ENCODE data around the gene SPAG6.
"Not testable (repeated sequence)": the region's sequence is repeated elsewhere in the genome, so short reads cannot be mapped to it uniquely, and the experiment has no call there.

SPAG6 gene

DNA sequence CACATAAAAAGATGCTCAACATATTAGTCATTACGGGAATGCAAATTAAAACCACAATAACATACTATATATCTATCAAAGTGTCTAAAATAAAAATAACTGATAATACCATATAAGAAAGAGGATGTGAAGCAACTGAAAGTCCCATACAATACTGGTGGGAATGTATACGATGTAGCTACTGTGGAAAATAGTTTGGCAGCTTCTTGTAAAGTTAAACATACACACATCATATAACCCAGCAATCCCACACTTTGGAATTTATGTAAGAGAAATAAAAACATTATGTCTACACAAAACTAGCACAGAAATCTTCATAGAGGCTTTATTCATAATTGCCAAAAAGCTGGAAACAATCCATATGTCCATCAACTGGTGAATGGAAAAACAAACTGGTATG, 39.6 kb upstream of the SPAG6 start:
- Histone ChIP-seq H3K4me2 (ENCODE audit: low read depth, low read length, poor library complexity, severe bottlenecking) (no peak overlapping the region), H3K9ac (ENCODE audit: low read length) (no peak overlapping the region), H3K4me3 (ENCODE audit: insufficient read depth, low read length, poor library complexity, severe bottlenecking) (no peak overlapping the region), H3K27ac (ENCODE audit: low read depth, low read length) (no peak overlapping the region), H3F3A (ENCODE audit: insufficient read depth) (no peaks in the 10 kb centered on the region), H3K9me3 (ENCODE audit: insufficient read depth, low read length) (no peaks in the 10 kb centered on the region), H3K36me3 (ENCODE audit: low read length) (no peaks in the 10 kb centered on the region), H3K79me2 (ENCODE audit: insufficient read depth, low read length) (no peaks in the 10 kb centered on the region), H2AFZ (ENCODE audit: low read depth, low read length, severe bottlenecking) (no peak overlapping the region), H3K9me2 (replicated peaks; ENCODE audit: insufficient read depth, low read length) (no peaks in the 10 kb centered on the region), H4K20me1 (ENCODE audit: low read depth, low read length) (no peaks in the 10 kb centered on the region), H3K27me3 (ENCODE audit: low read length) (no peaks in the 10 kb centered on the region)
- TF ChIP-seq, protein P1, sequence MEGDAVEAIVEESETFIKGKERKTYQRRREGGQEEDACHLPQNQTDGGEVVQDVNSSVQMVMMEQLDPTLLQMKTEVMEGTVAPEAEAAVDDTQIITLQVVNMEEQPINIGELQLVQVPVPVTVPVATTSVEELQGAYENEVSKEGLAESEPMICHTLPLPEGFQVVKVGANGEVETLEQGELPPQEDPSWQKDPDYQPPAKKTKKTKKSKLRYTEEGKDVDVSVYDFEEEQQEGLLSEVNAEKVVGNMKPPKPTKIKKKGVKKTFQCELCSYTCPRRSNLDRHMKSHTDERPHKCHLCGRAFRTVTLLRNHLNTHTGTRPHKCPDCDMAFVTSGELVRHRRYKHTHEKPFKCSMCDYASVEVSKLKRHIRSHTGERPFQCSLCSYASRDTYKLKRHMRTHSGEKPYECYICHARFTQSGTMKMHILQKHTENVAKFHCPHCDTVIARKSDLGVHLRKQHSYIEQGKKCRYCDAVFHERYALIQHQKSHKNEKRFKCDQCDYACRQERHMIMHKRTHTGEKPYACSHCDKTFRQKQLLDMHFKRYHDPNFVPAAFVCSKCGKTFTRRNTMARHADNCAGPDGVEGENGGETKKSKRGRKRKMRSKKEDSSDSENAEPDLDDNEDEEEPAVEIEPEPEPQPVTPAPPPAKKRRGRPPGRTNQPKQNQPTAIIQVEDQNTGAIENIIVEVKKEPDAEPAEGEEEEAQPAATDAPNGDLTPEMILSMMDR (IDR thresholded peaks at IDR 0.05; ENCODE audit: insufficient read depth, low read length, poor library complexity, severe bottlenecking) = no peak
- TF ChIP-seq EZH2phosphoT487 (conservative IDR thresholded peaks at IDR 0.05; ENCODE audit: low read length) = no peak

DNA sequence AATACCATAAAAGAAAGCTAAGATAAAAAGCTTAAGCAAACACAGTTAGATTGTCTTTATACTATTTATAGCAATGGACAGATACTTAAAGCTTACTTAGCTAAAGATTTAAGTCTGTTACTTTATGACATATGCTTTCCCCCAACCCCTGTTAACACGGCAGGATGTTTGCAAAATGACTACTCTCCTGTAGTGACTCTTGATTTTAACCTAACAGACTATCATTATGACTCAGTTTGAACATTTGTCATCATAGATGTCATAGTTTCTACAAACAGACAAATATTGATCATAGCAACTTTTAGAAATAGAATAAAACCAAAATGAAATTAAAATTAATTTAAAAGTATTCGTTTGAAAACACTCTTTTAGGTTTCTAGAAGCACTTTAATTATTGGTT, 36.9 kb upstream of the SPAG6 start:
- Histone ChIP-seq H3K4me2 (ENCODE audit: low read depth, low read length, poor library complexity, severe bottlenecking) (no peak overlapping the region), H3K9ac (ENCODE audit: low read length) (no peak overlapping the region), H3F3A (ENCODE audit: insufficient read depth) (no peaks in the 10 kb centered on the region), H4K20me1 (ENCODE audit: low read depth, low read length) (no peaks in the 10 kb centered on the region), H3K27ac (ENCODE audit: low read depth, low read length) (no peak overlapping the region), H2AFZ (ENCODE audit: low read depth, low read length, severe bottlenecking) (no peak overlapping the region), H3K27me3 (ENCODE audit: low read length) (no peaks in the 10 kb centered on the region), H3K36me3 (ENCODE audit: low read length) (no peaks in the 10 kb centered on the region), H3K9me3 (ENCODE audit: insufficient read depth, low read length) (no peaks in the 10 kb centered on the region), H3K79me2 (ENCODE audit: insufficient read depth, low read length) (no peaks in the 10 kb centered on the region), H3K4me3 (ENCODE audit: insufficient read depth, low read length, poor library complexity, severe bottlenecking) (no peak overlapping the region), H3K9me2 (replicated peaks; ENCODE audit: insufficient read depth, low read length) (no peaks in the 10 kb centered on the region)
- TF ChIP-seq, protein P1 (IDR thresholded peaks at IDR 0.05; ENCODE audit: insufficient read depth, low read length, poor library complexity, severe bottlenecking) = no peak
- TF ChIP-seq EZH2phosphoT487 (conservative IDR thresholded peaks at IDR 0.05; ENCODE audit: low read length) = no peak

DNA sequence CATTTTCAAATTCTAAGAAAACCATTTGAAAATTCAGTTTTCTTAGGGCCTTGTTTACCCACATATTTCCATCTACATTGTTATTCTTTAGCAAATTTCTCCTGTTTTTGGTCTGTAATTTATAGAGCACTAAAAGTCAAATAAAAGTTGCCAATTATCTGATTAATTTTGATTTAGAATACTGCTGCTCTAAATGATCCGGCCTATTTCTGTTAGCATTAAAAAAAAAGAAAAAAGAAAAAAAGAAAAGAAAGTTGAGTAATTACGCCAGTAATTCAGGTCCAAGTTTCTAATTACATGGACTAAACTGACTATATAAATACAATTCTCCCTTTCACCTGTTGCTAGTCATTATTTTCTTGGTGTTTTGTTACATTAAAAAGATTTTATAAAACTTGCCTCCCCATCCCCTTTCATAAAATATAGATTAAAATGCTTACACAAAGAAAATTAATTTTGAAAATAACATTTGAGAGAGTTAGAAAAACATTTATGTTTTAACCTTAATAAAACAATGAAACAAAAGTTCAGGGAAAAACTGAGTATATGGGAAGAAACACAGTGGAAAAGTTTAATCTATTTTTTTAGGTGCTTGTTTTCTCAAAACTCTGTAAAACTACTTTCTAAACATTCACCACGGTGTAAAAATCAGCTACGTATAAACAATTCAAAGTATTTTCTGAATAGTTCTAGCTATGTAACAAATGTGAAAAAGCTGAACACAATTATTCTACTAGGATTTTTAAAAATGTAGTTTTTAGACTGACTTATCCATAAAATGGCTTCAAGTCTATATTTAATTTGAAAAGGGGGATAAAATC, 35.9 kb upstream of the SPAG6 start:
- H3K79me2 ChIP-seq (ENCODE audit: insufficient read depth, low read length) = no peaks in the 10 kb centered on the region
- no peak overlapping the region for H3K4me3 ChIP-seq (ENCODE audit: insufficient read depth, low read length, poor library complexity, severe bottlenecking)
- no peaks in the 10 kb centered on the region for H4K20me1 ChIP-seq (ENCODE audit: low read depth, low read length)
- H3K36me3 ChIP-seq (ENCODE audit: low read length) = no peaks in the 10 kb centered on the region
- H3K9me3 ChIP-seq (ENCODE audit: insufficient read depth, low read length) = no peaks in the 10 kb centered on the region
- no peaks in the 10 kb centered on the region for H3K27me3 ChIP-seq (ENCODE audit: low read length)
- no peak overlapping the region for H2AFZ ChIP-seq (ENCODE audit: low read depth, low read length, severe bottlenecking)
- TF ChIP-seq, protein P1 (IDR thresholded peaks at IDR 0.05; ENCODE audit: insufficient read depth, low read length, poor library complexity, severe bottlenecking) = no peak
- TF ChIP-seq EZH2phosphoT487 (conservative IDR thresholded peaks at IDR 0.05; ENCODE audit: low read length) = no peak
- no peaks in the 10 kb centered on the region for H3K9me2 ChIP-seq (replicated peaks; ENCODE audit: insufficient read depth, low read length)
- H3F3A ChIP-seq (ENCODE audit: insufficient read depth) = no peaks in the 10 kb centered on the region
- no peak overlapping the region for H3K4me2 ChIP-seq (ENCODE audit: low read depth, low read length, poor library complexity, severe bottlenecking)
- H3K27ac ChIP-seq (ENCODE audit: low read depth, low read length) = no peak overlapping the region
- H3K9ac ChIP-seq (ENCODE audit: low read length) = no peak overlapping the region

DNA sequence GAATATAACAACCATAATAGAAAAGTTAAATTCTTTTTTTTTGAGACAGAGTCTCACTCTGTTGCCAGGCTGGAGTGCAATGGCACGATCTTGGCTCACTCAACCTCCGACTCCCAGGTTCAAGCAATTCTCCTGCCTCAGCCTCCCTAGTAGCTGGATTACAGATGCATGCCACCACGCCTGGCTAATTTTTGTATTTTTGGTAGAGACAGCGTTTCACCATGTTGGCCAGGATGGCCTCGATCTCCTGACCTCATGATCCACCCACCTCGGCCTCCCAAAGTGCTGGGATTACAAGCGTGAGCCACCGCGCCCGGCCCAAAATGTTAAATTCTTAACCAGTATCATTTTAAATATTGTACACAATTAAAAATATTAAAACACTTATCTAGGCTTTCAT, 35.3 kb upstream of the SPAG6 start:
- not testable (repeated sequence) for H3K79me2 ChIP-seq (ENCODE audit: insufficient read depth, low read length); H3K4me2 ChIP-seq (ENCODE audit: low read depth, low read length, poor library complexity, severe bottlenecking)

More for the DNA sequence above, 35.3 kb upstream of the SPAG6 start:
- not testable (repeated sequence) for H3K9me3 ChIP-seq (ENCODE audit: insufficient read depth, low read length); H3K36me3 ChIP-seq (ENCODE audit: low read length); H3K9ac ChIP-seq (ENCODE audit: low read length); H3K9me2 ChIP-seq (replicated peaks; ENCODE audit: insufficient read depth, low read length); H4K20me1 ChIP-seq (ENCODE audit: low read depth, low read length); H3F3A ChIP-seq (ENCODE audit: insufficient read depth); H3K27ac ChIP-seq (ENCODE audit: low read depth, low read length); H3K4me3 ChIP-seq (ENCODE audit: insufficient read depth, low read length, poor library complexity, severe bottlenecking); H3K27me3 ChIP-seq (ENCODE audit: low read length); H2AFZ ChIP-seq (ENCODE audit: low read depth, low read length, severe bottlenecking)

All from SU-DHL-6 (cell line).